Upper lobe of left lung (tissue), 4 donors: ENCODE results near the gene FAM83C.

Experiments used
- CTCF ChIP-seq, 6 experiments: fragments of 450-650 bp in 4 of 6; fragments of 200-600 bp in 2 of 6; sonication (generic) in 2 of 6; IDR thresholded peaks; one replicate each; pipeline ENCODE4 v1.5.1; 2016 to 2019; ENCODE audit warnings: antibody characterized with exemption in 6 of 6
- EP300 ChIP-seq, 4 donors: sonication (generic); formaldehyde crosslinking; IDR thresholded peaks; one replicate each; pipeline ENCODE4 v1.5.1; 2017; ENCODE audit warnings: antibody characterized with exemption in 4 of 4, control low read depth in 2 of 4
- POLR2A ChIP-seq, 4 donors: fragments of 450-650 bp; IDR thresholded peaks; one replicate each; pipeline ENCODE4 v1.5.1; 2016 to 2017; ENCODE audit warnings: antibody characterized with exemption in 4 of 4, mild to moderate bottlenecking in 2 of 4

GRCh38 chr20:35240811-35241293, 51.4 kb downstream of the FAM83C start:
- TF ChIP-seq CTCF (IDR thresholded peaks at IDR 0.05) (no peak), POLR2A (IDR thresholded peaks at IDR 0.05) (no peak), EP300 (IDR thresholded peaks at IDR 0.05) (no peak)
